Measurements from ENCODE around the gene FAM241B.
A peak's percentile ranks its signal among the peaks of the same experiment; 100 is the strongest.

The FAM241B gene

DNA sequence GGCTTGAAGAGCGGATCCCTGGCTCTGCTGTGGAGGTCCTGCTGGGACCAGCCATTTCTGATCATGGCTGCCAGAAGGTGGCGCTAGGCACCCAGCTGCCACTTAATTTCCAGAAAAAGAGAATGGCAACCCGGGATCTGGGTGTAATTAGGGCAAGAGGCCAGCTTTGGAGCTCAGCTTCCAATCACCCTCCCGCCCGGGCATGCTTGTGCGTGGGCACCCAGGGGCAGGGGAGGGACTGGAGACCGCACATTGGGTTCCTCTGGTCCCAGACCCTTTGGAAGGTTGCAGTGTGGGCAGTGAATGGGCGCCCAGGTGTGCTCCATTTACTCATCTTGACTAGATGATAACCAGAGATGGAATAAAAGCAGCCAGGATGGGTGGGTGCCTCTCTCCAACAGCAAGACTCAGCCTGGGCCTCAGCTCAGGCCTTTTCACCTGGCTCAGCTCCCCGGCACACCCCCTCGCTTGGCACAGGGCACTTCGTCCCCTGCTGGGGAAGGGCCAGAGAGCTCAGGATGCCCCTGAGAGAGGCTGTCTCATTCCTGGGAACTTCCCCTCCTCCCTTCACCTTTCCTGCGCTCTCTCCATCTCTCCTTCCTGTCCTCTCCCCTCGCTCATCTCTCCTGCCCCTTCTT lies 14.7 kb downstream of the FAM241B start:
- Histone ChIP-seq H3K9ac (no peak overlapping the region), H3K4me3 (no peak overlapping the region), H3K4me2 (no peak overlapping the region), H3K4me1 (peaks cover 22 to 33% (median 28%) of the 10 kb centered on the region in 10 experiments), H3K27ac (no peak overlapping the region), H3K27me3 (no peaks in the 10 kb centered on the region), H4K20me1 (no peaks in the 10 kb centered on the region; a peak in 1 of 22 replicates), H3K9me3 (replicated peaks in 1 of 11) (no peaks in the 10 kb centered on the region), H3K36me3 (no peaks in the 10 kb centered on the region)
- no peak for TF ChIP-seq Cebpa-rat (IDR thresholded peaks at IDR 0.05)

DNA sequence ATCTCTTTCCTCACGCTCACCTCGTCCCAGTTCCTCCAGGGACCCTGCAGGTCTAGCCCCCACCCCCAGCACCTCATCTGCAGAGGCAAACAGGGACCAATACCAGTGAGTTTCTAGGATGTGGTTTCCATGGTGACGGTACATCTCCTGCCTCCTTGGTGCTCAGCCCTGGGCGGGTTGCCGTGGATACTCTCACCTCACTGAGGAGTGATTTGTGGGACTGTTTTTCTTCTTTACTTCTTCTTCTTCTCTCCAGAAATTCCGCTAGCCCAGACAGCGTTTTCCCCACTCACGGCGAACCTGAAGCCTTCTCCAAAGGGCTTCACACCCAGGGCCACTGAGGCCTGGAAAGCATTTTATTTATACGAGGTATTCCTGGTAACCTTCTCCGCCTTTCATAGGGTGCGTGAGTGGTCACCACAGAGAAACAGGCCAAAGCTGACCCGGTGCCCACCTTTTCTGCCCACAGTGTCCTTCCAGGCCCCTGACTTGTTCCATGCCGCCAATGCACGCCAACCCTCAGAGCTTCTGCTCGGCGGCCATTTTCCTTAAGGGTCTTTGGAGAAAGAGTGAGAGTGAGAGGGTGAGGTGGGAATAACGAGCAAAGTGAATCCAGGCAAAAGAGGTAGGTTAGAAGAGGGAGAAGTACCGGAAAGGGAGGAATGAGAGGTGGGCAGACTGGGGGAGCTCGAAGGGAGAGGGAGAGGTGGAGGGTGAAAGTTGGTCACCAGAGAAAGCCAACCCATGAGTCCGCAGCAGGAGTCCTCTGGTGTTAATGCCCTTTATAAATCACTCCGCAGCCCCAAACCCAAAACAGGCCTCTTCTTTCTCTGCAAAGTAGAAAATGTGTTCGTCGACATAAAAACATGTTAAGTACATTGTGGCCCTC lies 15.5 kb downstream of the FAM241B start:
- no peaks in the 10 kb centered on the region for H3K9me3 ChIP-seq (replicated peaks in 1 of 11)
- H3K4me1 ChIP-seq: peaks cover 27 to 38% (median 31%) of the 10 kb centered on the region in 10 experiments
- no peak overlapping the region for H3K4me2 ChIP-seq
- H3K36me3 ChIP-seq: no peaks in the 10 kb centered on the region
- TF ChIP-seq Cebpa-rat (IDR thresholded peaks at IDR 0.05): no peak
- no peak overlapping the region for H3K4me3 ChIP-seq
- no peak overlapping the region for H3K9ac ChIP-seq
- H3K27me3 ChIP-seq: no peaks in the 10 kb centered on the region
- no peak overlapping the region for H3K27ac ChIP-seq
- H4K20me1 ChIP-seq: no peaks in the 10 kb centered on the region

DNA sequence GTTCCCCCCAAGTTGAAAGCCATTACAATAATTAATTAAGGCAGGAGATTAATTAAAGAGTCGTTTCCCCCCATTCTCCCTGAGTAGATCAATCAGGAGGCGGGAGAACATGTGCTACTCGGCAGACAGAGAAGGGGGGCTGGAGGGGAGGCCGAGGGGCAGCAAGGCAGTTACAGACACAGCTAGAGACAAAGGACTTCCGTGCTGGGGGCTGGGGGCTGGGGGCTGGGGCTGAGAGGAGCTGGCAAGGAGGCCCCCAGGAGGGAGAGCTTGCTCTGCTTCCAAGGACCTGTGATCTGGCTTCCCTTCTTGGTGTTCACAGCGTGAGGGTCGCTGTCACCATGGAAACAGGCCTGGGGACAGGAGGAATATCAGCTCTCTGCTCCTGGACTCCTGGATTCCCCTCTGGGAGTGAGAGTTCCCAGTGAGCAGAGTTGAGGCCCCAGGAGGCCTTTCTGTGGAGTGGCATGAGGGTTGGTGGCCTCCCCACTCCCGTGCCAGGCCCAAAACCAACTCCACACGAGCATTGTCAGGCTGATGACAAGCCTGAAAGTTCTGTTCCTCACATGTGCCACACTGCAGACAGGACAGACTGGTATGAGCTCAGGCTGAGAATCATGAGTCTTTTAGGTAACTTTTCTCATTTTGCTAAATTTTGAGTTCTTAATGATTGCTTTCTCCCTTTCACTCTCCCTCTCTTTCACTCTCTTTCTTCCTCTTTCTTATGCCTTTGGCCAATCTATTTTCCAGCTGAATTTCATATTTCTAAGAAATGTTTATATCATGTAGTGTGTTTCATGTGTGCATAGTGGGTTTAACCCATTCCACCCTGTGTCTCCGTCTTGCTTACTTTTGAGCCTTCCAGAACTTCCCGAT lies 16.4 kb downstream of the FAM241B start:
- no peak overlapping the region for H3K9ac ChIP-seq
- H3K4me3 ChIP-seq: no peak overlapping the region
- peaks cover 27 to 38% (median 32%) of the 10 kb centered on the region in 10 experiments for H3K4me1 ChIP-seq
- H4K20me1 ChIP-seq: no peaks in the 10 kb centered on the region
- H3K27me3 ChIP-seq: no peaks in the 10 kb centered on the region
- H3K36me3 ChIP-seq: no peaks in the 10 kb centered on the region
- no peak for TF ChIP-seq Cebpa-rat (IDR thresholded peaks at IDR 0.05)
- H3K4me2 ChIP-seq: peak overlapping the region in 1 of 11 experiments; percentile 13; a peak in 1 of 22 replicates
- no peak overlapping the region for H3K27ac ChIP-seq
- H3K9me3 ChIP-seq (replicated peaks in 1 of 11): no peaks in the 10 kb centered on the region

DNA sequence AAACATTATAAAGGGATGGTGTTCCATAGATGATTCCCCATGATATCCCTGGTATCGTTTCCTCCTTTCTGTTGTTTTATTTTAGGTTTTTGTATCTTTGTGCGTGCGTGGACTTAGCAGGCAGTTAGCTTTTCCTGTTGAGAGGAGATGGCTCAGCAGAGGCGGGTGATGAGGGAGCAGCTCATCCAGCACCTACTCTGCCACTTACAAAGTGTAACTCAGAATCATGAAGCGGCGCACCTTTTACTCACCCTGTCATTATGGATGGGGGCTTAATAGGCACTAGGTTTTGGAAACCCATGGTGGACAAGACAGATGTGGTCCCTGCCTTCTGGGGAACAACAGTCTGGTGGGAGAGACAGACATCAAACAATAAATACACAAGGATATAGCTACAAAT lies 17.1 kb downstream of the FAM241B start:
- no peak overlapping the region for H3K4me2 ChIP-seq
- H3K27me3 ChIP-seq: no peaks in the 10 kb centered on the region
- no peak for TF ChIP-seq Cebpa-rat (IDR thresholded peaks at IDR 0.05)

DNA sequence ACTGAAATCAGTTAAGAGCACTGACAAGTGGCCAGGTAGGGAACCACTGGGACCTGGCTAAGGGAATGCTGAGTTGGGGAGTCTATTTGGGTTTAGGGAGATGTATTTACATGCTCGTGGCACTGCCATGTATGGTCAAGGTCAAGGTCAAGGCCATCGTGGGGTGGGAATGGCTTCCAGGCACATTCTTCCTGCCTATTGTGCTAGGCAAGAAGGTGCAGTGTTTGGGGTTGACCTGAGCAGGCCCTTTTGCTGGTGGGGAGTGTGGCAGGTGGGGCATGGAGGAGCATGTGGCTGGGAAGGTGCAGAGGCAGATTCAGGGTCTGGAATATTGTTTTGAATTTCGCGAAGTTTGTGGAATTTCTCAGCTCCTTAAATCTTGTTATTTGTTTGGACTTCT lies 17.8 kb downstream of the FAM241B start:
- Histone ChIP-seq H3K4me3 (no peak overlapping the region), H3K9me3 (replicated peaks in 1 of 11) (peaks cover 8 to 10% (median 10%) of the 10 kb centered on the region in 11 experiments), H3K9ac (no peak overlapping the region), H3K27me3 (no peaks in the 10 kb centered on the region), H4K20me1 (no peaks in the 10 kb centered on the region), H3K36me3 (peaks cover 0 to 4% (median 0%) of the 10 kb centered on the region in 11 experiments; a peak in 1 of 22 replicates), H3K27ac (no peak overlapping the region), H3K4me2 (no peak overlapping the region), H3K4me1 (peaks cover 28 to 39% (median 31%) of the 10 kb centered on the region in 10 experiments)
- no peak for TF ChIP-seq Cebpa-rat (IDR thresholded peaks at IDR 0.05)

More for the DNA sequence above, 17.1 kb downstream of the FAM241B start:
- Histone ChIP-seq H3K27ac (no peak overlapping the region), H3K9ac (no peak overlapping the region), H3K36me3 (no peaks in the 10 kb centered on the region), H3K4me1 (peaks cover 29 to 38% (median 31%) of the 10 kb centered on the region in 10 experiments), H3K4me3 (no peak overlapping the region), H4K20me1 (no peaks in the 10 kb centered on the region), H3K9me3 (replicated peaks in 1 of 11) (peaks cover 1 to 4% (median 3%) of the 10 kb centered on the region in 11 experiments; a peak in 20 of 22 replicates)

DNA sequence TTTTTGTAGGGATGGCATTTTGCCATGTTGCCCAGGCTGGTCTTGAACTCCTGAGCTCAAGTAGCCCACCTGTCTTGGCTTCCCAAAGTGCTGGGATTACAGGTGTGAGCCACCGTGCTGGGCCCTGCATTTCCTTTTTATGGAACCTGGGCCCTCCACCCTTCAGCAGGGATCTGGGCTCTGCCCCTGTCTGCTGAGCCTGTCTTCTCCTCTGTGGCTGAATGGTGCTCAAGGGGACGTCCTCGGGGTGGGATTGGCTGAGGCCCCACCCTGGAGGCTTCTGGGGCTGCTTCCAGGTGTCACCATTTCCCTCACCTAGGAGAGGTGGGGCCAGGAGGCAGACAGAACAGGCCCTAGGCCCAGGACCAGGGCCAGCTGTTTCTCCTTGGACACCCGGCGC lies 18.4 kb downstream of the FAM241B start:
- Histone ChIP-seq H3K27me3 (no peaks in the 10 kb centered on the region), H3K9me3 (replicated peaks in 1 of 11) (peaks cover 15 to 17% (median 16%) of the 10 kb centered on the region in 11 experiments), H3K27ac (no peak overlapping the region), H3K4me2 (no peak overlapping the region), H4K20me1 (no peaks in the 10 kb centered on the region), H3K9ac (no peak overlapping the region), H3K36me3 (peaks cover 0 to 5% (median 0%) of the 10 kb centered on the region in 11 experiments; a peak in 1 of 22 replicates), H3K4me3 (no peak overlapping the region), H3K4me1 (peaks cover 26 to 39% (median 31%) of the 10 kb centered on the region in 10 experiments)
- TF ChIP-seq Cebpa-rat (IDR thresholded peaks at IDR 0.05): no peak

DNA sequence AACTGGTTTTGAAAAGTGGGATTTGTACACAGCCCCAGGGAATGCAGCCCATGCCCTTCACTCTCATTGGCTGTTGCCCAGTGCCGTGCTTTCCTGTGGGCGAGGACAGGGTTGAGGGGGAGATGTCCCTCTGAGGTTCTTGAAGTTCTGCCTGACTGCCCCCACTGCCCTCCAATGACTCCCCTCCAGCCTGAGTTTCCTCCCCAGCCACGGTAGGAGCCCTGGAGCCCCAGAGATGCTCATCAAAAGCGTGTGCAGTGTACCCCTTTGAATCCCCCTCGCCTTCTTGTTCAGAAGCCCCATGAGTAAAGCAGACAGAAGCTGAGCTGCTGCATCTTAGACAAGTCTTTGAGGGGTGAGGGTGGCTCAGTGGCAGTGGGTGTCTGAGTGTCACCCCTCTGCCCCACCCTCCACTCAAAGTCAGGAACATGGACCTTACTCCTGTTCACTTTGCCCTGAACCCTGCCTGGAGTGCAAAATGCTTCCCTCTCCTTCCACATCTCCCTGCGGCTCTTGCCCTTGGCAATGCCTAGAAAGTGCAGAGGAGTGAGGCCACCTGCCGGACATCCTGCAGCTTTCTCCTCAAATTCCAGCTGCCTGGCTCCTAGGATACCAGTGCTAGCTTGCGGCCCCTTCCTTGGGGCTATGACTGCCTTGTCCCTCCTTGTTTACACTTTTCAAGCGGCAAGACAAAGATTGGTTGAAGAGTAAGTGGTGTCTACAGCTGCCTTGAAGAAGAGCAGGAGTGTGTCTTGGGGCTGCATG lies 19.9 kb downstream of the FAM241B start:
- Histone ChIP-seq H3K4me3 (no peak overlapping the region), H3K36me3 (peaks cover 0 to 5% (median 0%) of the 10 kb centered on the region in 11 experiments; a peak in 1 of 22 replicates), H3K4me1 (peaks cover 26 to 39% (median 31%) of the 10 kb centered on the region in 10 experiments), H3K27ac (peak overlapping the region in 7 of 11 experiments; percentile 38 to 76 (median 66); a peak in 12 of 22 replicates), H3K9me3 (replicated peaks in 1 of 11) (peaks cover 17 to 23% (median 20%) of the 10 kb centered on the region in 11 experiments), H4K20me1 (no peaks in the 10 kb centered on the region), H3K27me3 (no peaks in the 10 kb centered on the region), H3K4me2 (peak overlapping the region; percentile 75 to 97 (median 87)), H3K9ac (peak overlapping the region in 3 of 11 experiments; percentile 12 to 44 (median 38); a peak in 2 of 22 replicates)
- TF ChIP-seq Cebpa-rat (IDR thresholded peaks at IDR 0.05): no peak
